GM10266 (cell line): ENCODE measurements around the gene CFAP73.

Experiments
- DNase-seq: peaks from one replicate; pipeline ENCODE4 v3.0.0; 2012; ENCODE audit errors: extremely low spot score
- CTCF ChIP-seq: IDR thresholded peaks from 2 replicates; pipeline ENCODE4 v1.5.1; 2012; ENCODE audit warnings: mild to moderate bottlenecking, low read depth; ENCODE audit not compliant: control insufficient read depth, insufficient read depth; ENCODE audit errors: missing control alignments

Gene CFAP73

GRCh38 chr12:113131556-113131955 lies 18.0 kb upstream of the CFAP73 start:
- no peak for DNase-seq
- no peak for TF ChIP-seq CTCF

GRCh38 chr12:113133036-113133435 lies 16.5 kb upstream of the CFAP73 start:
- DNase-seq, result no peak
- no peak for TF ChIP-seq CTCF

GRCh38 chr12:113133666-113134065 lies 15.9 kb upstream of the CFAP73 start:
- no peak for DNase-seq
- TF ChIP-seq CTCF, result no peak

GRCh38 chr12:113134071-113134470 lies 15.5 kb upstream of the CFAP73 start:
- no peak for TF ChIP-seq CTCF
- DNase-seq, result no peak

GRCh38 chr12:113134521-113134951 lies 15.0 kb upstream of the CFAP73 start:
- no peak for TF ChIP-seq CTCF
- no peak for DNase-seq

GRCh38 chr12:113135178-113136127 lies 14.1 kb upstream of the CFAP73 start, which contains the start of gene RASAL1:
Gene RASAL1 (minus strand): TSS chr12:113135761. CDS start chr12:113135462, 299 bp downstream.
- DNase-seq, result peak; percentile 83
- peak; percentile 68 for TF ChIP-seq CTCF
